SK-N-DZ (cell line): Measurements from ENCODE around the gene TMEM254.
"Not testable (repeated sequence)": the region's sequence is repeated elsewhere in the genome, so short reads cannot be mapped to it uniquely, and the experiment has no call there.

ENCODE experiments used
- DNase-seq: peaks from one replicate; pipeline ENCODE4 v3.0.0-alpha.2; 2015; ENCODE audit warnings: low spot score

Gene TMEM254

DNA sequence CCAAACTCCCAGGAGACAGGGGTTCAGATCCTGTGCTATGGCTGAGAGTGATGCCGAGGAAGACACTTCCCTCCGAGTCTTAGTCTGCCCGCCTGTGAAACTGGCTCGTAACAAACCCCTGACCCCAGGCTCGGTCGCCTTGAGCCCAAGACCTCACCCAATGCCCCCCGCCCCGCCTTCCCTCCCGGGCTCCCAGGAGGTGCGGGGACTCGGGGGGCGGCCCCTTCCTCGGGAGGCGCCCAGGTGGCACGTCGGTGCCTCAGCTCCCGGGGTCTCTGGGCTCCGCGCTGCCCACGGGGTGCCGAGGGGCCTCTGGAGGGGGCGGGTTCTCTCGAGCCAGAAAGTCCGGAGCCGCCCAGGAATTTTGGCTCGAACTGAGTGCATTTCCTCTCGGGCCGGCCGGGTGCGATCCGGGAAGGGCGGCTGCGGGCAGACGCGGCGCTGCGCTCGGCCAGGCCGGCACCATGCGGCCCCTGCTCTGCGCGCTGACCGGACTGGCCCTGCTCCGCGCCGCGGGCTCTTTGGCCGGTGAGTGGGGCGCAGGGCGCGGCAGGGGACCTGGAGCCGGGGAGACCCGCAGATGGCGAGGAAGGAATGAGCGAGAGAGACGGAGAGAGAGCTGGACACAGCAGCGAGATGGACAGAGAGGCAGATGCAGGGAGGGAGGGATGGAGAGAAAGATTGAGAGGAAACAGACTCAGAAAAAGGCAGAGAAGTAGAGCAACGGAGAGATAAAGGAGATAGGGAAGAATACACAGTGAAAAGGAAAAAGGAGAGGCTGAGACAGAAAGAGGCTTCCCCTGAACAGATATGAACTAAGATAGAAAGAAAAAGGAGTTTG is 54.1 kb downstream of the TMEM254 start, which contains the start of gene PLAC9:
Gene PLAC9, plus strand, starts transcription at position 432 of the 841 bp plus-strand sequence. Its CDS starts 33 bp downstream, at position 465.
- DNase-seq, result no peak

DNA sequence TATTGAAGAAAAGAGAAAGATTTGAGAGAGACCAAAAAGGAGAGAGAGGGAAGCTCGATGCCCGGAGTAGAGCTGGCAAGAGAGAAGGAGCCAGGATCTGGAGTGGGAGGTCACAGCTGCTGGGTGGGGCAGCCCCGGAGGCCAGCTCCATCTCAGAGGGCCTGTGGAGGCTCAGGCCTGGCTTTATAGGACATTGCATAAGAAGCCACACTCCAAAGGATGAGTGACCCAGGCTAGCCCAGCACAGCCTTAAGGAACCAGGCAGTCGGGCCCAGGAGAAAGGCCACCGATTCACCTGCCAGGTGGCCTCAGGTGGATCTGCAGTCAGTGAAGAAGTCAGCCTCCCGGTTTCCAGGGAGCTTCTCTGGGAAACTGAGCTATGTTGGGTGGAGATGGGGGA is 54.7 kb downstream of the TMEM254 start:
- DNase-seq, result no peak

DNA sequence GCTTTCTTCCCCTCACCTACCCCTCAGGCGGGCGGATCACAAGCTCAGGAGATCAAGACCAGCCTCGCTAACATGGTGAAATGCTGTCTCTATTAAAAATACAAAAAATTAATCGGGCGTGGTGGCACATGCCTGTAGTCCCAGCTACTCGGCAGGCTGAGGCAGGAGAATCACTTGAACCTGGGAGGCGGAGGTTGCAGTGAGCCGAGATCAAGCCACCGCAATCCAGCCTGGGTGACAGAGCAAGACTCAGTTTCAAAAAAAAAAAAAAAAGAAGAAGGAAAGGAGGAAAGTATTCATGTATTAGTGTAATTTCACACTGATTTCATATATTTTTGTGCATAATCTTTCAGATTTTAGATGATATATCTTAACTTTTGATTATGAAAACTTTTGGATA is 55.2 kb downstream of the TMEM254 start:
- not testable (repeated sequence) for DNase-seq

DNA sequence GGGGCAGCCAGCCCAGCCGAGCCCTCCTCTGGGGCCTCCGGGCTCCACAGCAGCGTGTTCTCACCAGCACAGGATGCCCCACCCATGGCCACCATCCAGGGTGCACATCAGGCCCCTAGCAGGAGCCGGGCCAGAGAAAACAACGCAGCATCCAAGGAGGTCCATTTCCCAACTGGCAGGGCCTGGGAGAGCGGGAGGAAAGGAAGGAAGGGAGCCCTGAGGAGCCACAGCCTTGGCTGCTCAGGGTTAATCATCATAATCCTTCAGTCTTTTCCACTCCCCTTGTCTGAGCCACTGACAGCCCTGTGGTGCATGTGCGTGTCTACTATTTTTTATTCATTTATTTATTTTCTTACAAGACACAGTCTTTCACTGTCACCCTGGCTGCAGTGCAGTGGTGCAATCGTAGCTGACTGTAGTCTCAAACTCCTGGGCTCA is 57.7 kb downstream of the TMEM254 start:
- DNase-seq, result no peak

DNA sequence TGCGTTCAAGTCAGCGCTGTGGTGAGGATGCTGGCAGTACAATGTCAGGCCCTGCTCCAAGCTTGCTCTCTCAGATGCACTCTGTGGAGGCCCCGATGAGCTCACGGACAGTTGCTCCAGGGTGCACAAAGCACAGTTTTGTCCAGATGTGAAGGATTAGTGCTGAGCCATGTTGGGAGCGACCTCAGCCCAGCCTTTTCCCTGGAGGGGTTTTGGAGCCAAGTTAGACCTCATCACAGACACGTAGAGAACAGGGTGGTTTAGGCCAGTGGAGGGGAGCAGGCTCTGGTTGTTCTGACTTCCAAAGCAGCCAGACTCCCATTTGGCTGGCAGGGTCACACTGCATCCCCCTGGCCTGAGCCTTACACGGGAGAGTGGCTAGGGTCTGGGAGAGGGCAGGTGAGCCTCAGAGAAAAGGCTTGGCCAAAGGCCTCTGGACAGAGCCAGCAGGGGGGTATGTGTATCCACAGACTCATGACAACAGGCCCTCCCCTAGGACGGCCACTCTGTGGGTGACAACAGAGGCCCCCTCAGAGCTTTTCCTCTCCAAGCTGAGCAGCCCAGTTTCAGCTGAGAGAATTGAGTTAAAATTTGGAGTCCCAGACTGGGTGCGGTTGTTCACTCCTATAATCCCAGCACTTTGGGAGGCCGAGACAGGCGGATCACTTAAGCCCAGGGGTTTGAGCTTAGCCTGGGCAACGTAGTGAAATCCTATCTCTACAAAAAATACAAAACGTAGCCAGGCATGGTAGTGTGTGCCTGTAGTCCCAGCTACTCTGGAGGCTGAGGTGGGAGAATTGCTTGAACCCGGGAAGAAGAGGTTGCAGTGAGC is 58.8 kb downstream of the TMEM254 start:
- no peak for DNase-seq

DNA sequence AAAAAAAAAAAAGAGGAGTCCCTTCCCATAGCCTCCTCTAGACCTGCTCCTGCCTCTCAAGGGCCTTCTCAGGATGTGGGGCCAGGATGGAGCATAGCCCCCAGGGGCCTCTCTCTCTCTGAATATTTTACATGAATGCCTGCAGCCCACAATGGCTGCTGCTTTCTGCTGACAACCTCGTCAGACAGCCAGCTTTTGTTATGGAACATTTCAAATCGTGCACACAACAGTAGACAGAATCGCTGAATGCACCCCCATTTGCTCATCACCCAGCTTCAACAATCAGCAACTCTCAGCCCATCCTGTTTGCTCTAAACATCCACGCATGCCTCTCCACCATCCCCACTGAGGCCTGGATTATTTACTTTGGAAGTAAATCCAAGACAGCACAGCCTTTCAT is 59.5 kb downstream of the TMEM254 start:
- DNase-seq, result no peak

DNA sequence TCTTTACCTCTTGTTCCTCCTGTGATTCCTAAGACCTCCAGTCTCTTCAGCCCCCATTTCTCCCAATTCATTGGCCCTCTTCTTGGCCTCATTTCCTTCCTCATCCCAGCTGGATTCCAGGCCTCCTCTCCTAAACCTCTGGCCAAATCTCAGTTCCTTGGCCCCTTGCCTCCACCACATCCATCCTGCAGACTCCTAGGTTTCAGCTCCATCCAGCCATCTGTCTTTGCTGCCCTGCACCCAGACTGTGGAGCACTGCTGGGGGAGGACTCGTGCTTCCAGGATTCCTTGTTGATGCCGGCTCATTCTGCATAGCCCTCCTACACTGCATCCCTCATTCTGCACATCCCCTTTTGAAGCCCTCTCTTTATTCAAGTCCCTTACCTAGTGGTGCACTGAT is 60.8 kb downstream of the TMEM254 start:
- no peak for DNase-seq

DNA sequence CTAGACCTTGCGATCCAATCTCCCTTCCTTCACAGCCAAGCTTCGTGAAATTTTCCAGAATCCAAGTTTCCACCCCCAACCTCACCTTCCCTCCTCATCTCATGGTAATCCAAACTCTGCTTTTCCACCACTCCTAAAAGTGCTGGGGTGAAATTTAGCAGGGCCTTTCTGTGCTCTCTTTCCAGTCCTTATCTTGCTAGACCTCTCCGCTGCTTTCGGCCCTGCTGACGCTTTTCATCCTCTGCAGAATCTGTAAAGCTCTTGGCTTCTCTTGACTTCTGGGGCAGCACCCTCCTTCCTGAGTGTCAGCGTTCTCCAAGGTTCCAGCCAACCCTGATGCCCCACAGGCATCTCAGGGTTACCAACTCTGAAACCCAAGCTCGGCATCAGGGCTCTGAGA is 61.8 kb downstream of the TMEM254 start:
- no peak for DNase-seq

DNA sequence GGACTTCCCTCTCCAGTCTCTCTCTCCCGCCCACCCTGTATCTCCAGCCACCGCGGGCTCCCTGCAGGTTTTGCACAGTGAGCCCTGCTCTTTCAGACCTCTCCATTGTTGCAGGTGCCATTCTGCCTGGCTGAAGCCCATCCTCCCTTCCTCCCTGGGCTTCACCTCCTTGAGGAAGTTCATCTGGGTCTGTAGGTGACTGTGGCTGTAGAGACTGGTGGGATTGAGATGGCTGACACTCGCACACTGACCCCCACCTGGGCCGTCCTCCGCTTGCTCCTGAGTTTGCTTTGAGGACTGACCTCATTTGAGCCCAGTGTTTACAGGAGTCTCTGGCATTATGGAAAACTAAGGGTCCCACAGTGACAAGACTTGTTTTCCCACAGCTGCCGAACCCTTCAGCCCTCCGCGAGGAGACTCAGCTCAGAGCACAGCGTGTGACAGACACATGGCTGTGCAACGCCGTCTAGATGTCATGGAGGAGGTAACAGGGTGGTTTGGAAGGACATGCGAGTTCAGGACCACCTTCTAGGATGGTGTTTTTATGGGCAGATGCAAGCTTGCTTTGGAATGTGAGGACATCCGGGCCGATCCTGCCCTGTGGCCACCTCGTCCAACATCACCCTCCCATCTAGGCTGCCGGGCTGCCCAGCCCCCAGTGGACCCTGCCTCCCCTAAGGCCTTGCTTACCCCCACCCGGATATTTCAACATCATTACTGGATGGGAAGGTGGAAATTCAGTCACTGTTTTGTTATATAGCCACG is 63.4 kb downstream of the TMEM254 start:
- DNase-seq, result no peak
